MM.1S (cell line): ENCODE data around the gene CEP128.

Experiments
- DNase-seq: peaks from one replicate; pipeline ENCODE4 v3.0.0-alpha.2; 2015
- H2AFZ ChIP-seq: fragments of 300-600 bp; sonication (generic); 2 replicates; pipeline ENCODE4 v1.6.0; 2016; ENCODE audit warnings: antibody characterized with exemption, low read length
- H3F3A ChIP-seq: fragments of 300-600 bp; sonication (generic); 2 replicates; pipeline ENCODE4 v1.6.1; 2016; ENCODE audit warnings: mild to moderate bottlenecking, antibody characterized with exemption, low read length, moderate library complexity, mixed read lengths; ENCODE audit not compliant: insufficient read depth
- H3K27ac ChIP-seq: fragments of 300-600 bp; sonication (generic); 2 replicates; pipeline ENCODE4 v1.5.1; 2016; ENCODE audit warnings: mild to moderate bottlenecking, low read length
- H3K27me3 ChIP-seq: fragments of 300-600 bp; sonication (generic); replicated peaks from 2 replicates; pipeline ENCODE4 v1.6.0; 2016; ENCODE audit warnings: low read length; ENCODE audit not compliant: insufficient read depth
- H3K36me3 ChIP-seq: fragments of 300-600 bp; sonication (generic); replicated peaks from 2 replicates; pipeline ENCODE4 v1.6.1; 2016; ENCODE audit warnings: mild to moderate bottlenecking, low read length, mixed read lengths; ENCODE audit not compliant: insufficient read depth
- H3K4me1 ChIP-seq: fragments of 300-600 bp; sonication (generic); 2 replicates; pipeline ENCODE4 v1.6.1; 2016; ENCODE audit warnings: low read length, mixed read lengths
- H3K4me2 ChIP-seq: fragments of 300-600 bp; sonication (generic); 2 replicates; pipeline ENCODE4 v1.6.0; 2016; ENCODE audit warnings: low read depth, low read length
- H3K4me3 ChIP-seq: fragments of 300-600 bp; sonication (generic); 2 replicates; pipeline ENCODE4 v1.5.1; 2016; ENCODE audit warnings: low read length, mixed read lengths
- H3K79me2 ChIP-seq: fragments of 300-600 bp; sonication (generic); 2 replicates; pipeline ENCODE4 v1.6.1; 2016; ENCODE audit warnings: mixed run types, low read length, mixed read lengths
- H3K9ac ChIP-seq: fragments of 300-600 bp; sonication (generic); 2 replicates; pipeline ENCODE4 v1.6.1; 2016; ENCODE audit warnings: low read length, mixed read lengths
- H3K9me2 ChIP-seq: fragments of 300-600 bp; sonication (generic); replicated peaks from 2 replicates; pipeline ENCODE4 v1.6.1; 2016; ENCODE audit warnings: mild to moderate bottlenecking, low read length, mixed read lengths; ENCODE audit not compliant: insufficient read depth
- H3K9me3 ChIP-seq: fragments of 300-600 bp; sonication (generic); replicated peaks from 2 replicates; pipeline ENCODE4 v1.6.1; 2016; ENCODE audit warnings: mild to moderate bottlenecking, low read length, mixed read lengths; ENCODE audit not compliant: insufficient read depth
- H4K20me1 ChIP-seq: fragments of 300-600 bp; sonication (generic); 2 replicates; pipeline ENCODE4 v1.6.1; 2016; ENCODE audit warnings: mild to moderate bottlenecking, low read length, moderate library complexity, mixed read lengths; ENCODE audit not compliant: insufficient read depth
- CTCF ChIP-seq: fragments of 300-600 bp; sonication (generic); IDR thresholded peaks from 2 replicates; pipeline ENCODE4 v1.5.1; 2016; ENCODE audit warnings: antibody characterized with exemption, low read length, mixed read lengths
- EZH2 ChIP-seq: fragments of 300-600 bp; sonication (generic); optimal IDR thresholded peaks from 2 replicates; pipeline ENCODE3; 2017; ENCODE audit warnings: low read depth, mild to moderate bottlenecking, antibody characterized with exemption, low read length, mixed read lengths
- EZH2phosphoT487 ChIP-seq: fragments of 300-600 bp; sonication (generic); IDR thresholded peaks from 2 replicates; pipeline ENCODE4 v1.6.1; 2018; ENCODE audit warnings: antibody characterized with exemption, low read length

CEP128 gene

GRCh38 chr14:80606347-80606772 lies 335.2 kb downstream of the CEP128 start:
- no peaks in the 10 kb centered on the region for H3K4me1 ChIP-seq
- no peaks in the 10 kb centered on the region for H3K27me3 ChIP-seq
- H3K4me3 ChIP-seq = no peak overlapping the region
- no peaks in the 10 kb centered on the region for H3K9me2 ChIP-seq
- H2AFZ ChIP-seq = no peak overlapping the region
- H4K20me1 ChIP-seq = no peaks in the 10 kb centered on the region
- no peaks in the 10 kb centered on the region for H3K36me3 ChIP-seq
- DNase-seq = no peak
- H3K9ac ChIP-seq = no peak overlapping the region
- no peaks in the 10 kb centered on the region for H3K79me2 ChIP-seq
- no peak overlapping the region for H3K4me2 ChIP-seq
- H3K27ac ChIP-seq = no peak overlapping the region
- no peaks in the 10 kb centered on the region for H3F3A ChIP-seq
- TF ChIP-seq EZH2 (no peak), CTCF (no peak), EZH2phosphoT487 (no peak)
- H3K9me3 ChIP-seq = no peaks in the 10 kb centered on the region

- no peak for TF ChIP-seq CTCF
- TF ChIP-seq EZH2 = no peak
- no peaks in the 10 kb centered on the region for H3F3A ChIP-seq
These were observed 336.0 kb downstream of the CEP128 start for GRCh38 chr14:80605536-80605935.

GRCh38 chr14:80602946-80603345 lies 338.6 kb downstream of the CEP128 start:
- no peaks in the 10 kb centered on the region for H3F3A ChIP-seq
- H3K9me3 ChIP-seq = no peaks in the 10 kb centered on the region
- no peaks in the 10 kb centered on the region for H3K36me3 ChIP-seq
- H4K20me1 ChIP-seq = no peaks in the 10 kb centered on the region
- no peak overlapping the region for H3K27ac ChIP-seq
- H3K27me3 ChIP-seq = no peaks in the 10 kb centered on the region
- no peak overlapping the region for H3K4me3 ChIP-seq
- H3K4me2 ChIP-seq = no peak overlapping the region
- H3K79me2 ChIP-seq = no peaks in the 10 kb centered on the region
- DNase-seq = no peak
- H3K4me1 ChIP-seq = no peaks in the 10 kb centered on the region
- TF ChIP-seq EZH2phosphoT487 (no peak), CTCF (no peak), EZH2 (no peak)
- H3K9me2 ChIP-seq = no peaks in the 10 kb centered on the region
- H2AFZ ChIP-seq = no peak overlapping the region
- no peak overlapping the region for H3K9ac ChIP-seq

More at GRCh38 chr14:80605536-80605935, 336.0 kb downstream of the CEP128 start:
- Histone ChIP-seq H3K9me2 (no peaks in the 10 kb centered on the region), H4K20me1 (no peaks in the 10 kb centered on the region), H3K4me2 (no peak overlapping the region), H3K36me3 (no peaks in the 10 kb centered on the region), H3K79me2 (no peaks in the 10 kb centered on the region), H3K9me3 (no peaks in the 10 kb centered on the region), H3K27ac (no peak overlapping the region), H3K4me1 (no peaks in the 10 kb centered on the region), H2AFZ (no peak overlapping the region), H3K4me3 (no peak overlapping the region), H3K9ac (no peak overlapping the region), H3K27me3 (no peaks in the 10 kb centered on the region)
- DNase-seq = no peak
